ENCODE results near the gene TOMM7.
"Not testable (repeated sequence)": the region's sequence is repeated elsewhere in the genome, so short reads cannot be mapped to it uniquely, and the experiment has no call there.

The TOMM7 gene

DNA sequence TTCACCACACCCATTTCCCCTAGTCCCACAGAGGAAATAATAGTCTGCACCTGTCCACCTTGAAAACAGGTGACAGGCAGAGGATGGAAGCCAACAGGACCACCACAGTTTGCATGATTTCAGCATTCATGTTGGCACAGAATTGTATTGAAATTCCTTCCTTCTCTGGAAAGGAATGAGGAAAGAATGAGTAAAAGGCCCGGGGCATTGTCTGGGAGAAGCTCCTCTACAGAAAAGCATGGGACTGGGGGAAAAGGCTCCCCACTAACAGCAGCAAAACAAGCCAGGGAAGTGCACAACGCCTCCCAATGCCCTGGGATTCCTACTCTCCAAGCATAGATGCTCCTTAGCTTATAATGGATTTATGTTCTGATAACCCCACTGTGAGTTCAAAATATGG is 28.5 kb upstream of the TOMM7 start:
- TF ChIP-seq, protein P1, sequence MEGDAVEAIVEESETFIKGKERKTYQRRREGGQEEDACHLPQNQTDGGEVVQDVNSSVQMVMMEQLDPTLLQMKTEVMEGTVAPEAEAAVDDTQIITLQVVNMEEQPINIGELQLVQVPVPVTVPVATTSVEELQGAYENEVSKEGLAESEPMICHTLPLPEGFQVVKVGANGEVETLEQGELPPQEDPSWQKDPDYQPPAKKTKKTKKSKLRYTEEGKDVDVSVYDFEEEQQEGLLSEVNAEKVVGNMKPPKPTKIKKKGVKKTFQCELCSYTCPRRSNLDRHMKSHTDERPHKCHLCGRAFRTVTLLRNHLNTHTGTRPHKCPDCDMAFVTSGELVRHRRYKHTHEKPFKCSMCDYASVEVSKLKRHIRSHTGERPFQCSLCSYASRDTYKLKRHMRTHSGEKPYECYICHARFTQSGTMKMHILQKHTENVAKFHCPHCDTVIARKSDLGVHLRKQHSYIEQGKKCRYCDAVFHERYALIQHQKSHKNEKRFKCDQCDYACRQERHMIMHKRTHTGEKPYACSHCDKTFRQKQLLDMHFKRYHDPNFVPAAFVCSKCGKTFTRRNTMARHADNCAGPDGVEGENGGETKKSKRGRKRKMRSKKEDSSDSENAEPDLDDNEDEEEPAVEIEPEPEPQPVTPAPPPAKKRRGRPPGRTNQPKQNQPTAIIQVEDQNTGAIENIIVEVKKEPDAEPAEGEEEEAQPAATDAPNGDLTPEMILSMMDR (conservative IDR thresholded peaks at IDR 0.05) = no peak
- no peak overlapping the region for H3K27ac ChIP-seq

GRCh38 chr7:22850394-22850793 is 27.7 kb upstream of the TOMM7 start:
- not testable (repeated sequence) for H3K27ac ChIP-seq

DNA sequence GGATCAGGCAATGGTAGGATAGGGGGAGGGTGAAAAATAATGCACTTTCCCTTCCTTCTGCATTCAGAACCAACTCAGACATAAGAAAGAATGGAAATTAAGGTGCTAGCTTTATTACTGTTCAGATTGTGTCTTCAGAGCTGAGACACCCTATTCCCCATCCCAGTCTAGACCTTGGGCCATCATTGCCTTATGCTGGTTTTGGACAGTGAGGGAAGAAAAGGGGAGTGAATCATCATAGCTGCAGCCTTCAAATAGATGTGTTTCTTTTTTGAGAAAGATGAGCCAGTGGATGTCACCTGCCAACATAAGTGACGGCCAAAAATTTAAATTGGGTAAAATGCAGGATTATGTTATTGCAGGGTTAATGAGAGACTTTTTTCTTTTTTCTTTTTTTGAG is 27.0 kb upstream of the TOMM7 start:
- no peak overlapping the region for H3K27ac ChIP-seq
- TF ChIP-seq, protein P1 (conservative IDR thresholded peaks at IDR 0.05) = no peak

DNA sequence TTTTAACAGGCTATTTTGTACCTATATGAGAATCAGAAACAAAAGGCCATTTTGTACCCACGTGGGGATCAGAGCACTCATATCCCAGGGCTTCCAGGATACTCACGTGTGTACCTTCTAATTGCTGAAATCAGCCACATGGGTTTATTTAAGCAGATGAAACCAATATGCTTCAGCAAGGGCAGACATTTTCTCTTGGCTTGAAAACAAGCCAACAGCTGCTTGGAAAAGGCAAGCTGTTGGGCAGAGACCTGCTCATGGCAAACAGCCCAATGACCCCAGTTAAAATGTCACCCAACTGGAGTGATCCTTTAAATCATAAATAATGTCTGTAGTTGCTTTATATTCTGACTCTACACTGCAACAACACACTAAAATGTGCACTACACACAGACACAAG is 26.5 kb upstream of the TOMM7 start:
- H3K27ac ChIP-seq = no peak overlapping the region
- TF ChIP-seq, protein P1 (conservative IDR thresholded peaks at IDR 0.05) = no peak

- TF ChIP-seq, protein P1 (conservative IDR thresholded peaks at IDR 0.05) = no peak
- no peak overlapping the region for H3K27ac ChIP-seq
Observed at GRCh38 chr7:22846961-22847360, 24.3 kb upstream of the TOMM7 start.

GRCh38 chr7:22845221-22845834 is 22.7 kb upstream of the TOMM7 start:
- TF ChIP-seq, protein P1 (conservative IDR thresholded peaks at IDR 0.05) = no peak

GRCh38 chr7:22843681-22844309 is 21.1 kb upstream of the TOMM7 start:
- TF ChIP-seq, protein P1 (conservative IDR thresholded peaks at IDR 0.05) = no peak
- no peak overlapping the region for H3K27ac ChIP-seq

More at GRCh38 chr7:22845221-22845834, 22.7 kb upstream of the TOMM7 start:
- H3K27ac ChIP-seq = no peak overlapping the region

- H3K27ac ChIP-seq = no peak overlapping the region
- TF ChIP-seq, protein P1 (conservative IDR thresholded peaks at IDR 0.05) = no peak
Observed at GRCh38 chr7:22842973-22843372, 20.3 kb upstream of the TOMM7 start.

Data from VCaP (cell line).